CD14-positive monocyte (primary cell): ENCODE data around the gene RNF227. TPM values are rescaled to one million over a fixed set of nuclear protein-coding genes. Genes with fewer than 3 reads are reported as not detected.

Experiments
- DNase-seq, 3 donors: peaks; one replicate each; pipeline ENCODE4 v3.0.0-alpha.2; 2011 to 2022
- H2AFZ ChIP-seq: 2 replicates; pipeline ENCODE4 v1.6.0; 2012; ENCODE audit warnings: mild to moderate bottlenecking, low read depth, low read length, inconsistent platforms; ENCODE audit not compliant: insufficient read depth, poor library complexity, severe bottlenecking
- H3K27ac ChIP-seq, 2 donors: 1 replicate in 1 of 2; 2 replicates in 1 of 2; pipeline ENCODE4 v1.5.1; 2012 to 2013; ENCODE audit warnings: low read length in 2 of 2, control low read depth in 1 of 2, inconsistent platforms in 1 of 2, low read depth in 1 of 2, mild to moderate bottlenecking in 1 of 2
- H3K27me3 ChIP-seq, 2 donors: one replicate each; pipeline versions ENCODE4 v1.6.0 to v1.6.1; 2011 to 2013; ENCODE audit warnings: low read length in 2 of 2; ENCODE audit not compliant: control insufficient read depth in 2 of 2, insufficient read depth in 2 of 2
- H3K36me3 ChIP-seq, 2 donors: replicated peaks in 1 of 2; 1 replicate in 1 of 2; 2 replicates in 1 of 2; pipeline versions ENCODE4 v1.5.1 to v1.6.1; 2012 to 2013; ENCODE audit warnings: low read length in 2 of 2, control low read depth in 1 of 2, inconsistent platforms in 1 of 2, mild to moderate bottlenecking in 1 of 2; ENCODE audit not compliant: insufficient read depth in 2 of 2, control insufficient read depth in 1 of 2
- H3K4me1 ChIP-seq, 2 donors: 1 replicate in 1 of 2; 2 replicates in 1 of 2; pipeline versions ENCODE4 v1.5.1 to v1.6.1; 2012 to 2013; ENCODE audit warnings: low read length in 2 of 2, control low read depth in 1 of 2, inconsistent platforms in 1 of 2, mild to moderate bottlenecking in 1 of 2, moderate library complexity in 1 of 2; ENCODE audit not compliant: insufficient read depth in 2 of 2, control insufficient read depth in 1 of 2
- H3K4me2 ChIP-seq: replicated peaks from 2 replicates; pipeline ENCODE3; 2012; ENCODE audit warnings: low read length, moderate library complexity, mild to moderate bottlenecking; ENCODE audit not compliant: poor library complexity, severe bottlenecking; ENCODE audit errors: extremely low read depth
- H3K4me3 ChIP-seq, 3 experiments: fragments of 200-600 bp in 1 of 3; sonication (generic) in 1 of 3; replicated peaks in 1 of 3; 1 replicate in 2 of 3; 2 replicates in 1 of 3; pipeline ENCODE4 v1.5.1; 2011 to 2013; ENCODE audit warnings: low read length in 3 of 3, mild to moderate bottlenecking in 3 of 3, control low read depth in 2 of 3, low read depth in 2 of 3, inconsistent platforms in 1 of 3, moderate library complexity in 1 of 3
- H3K79me2 ChIP-seq: 2 replicates; pipeline ENCODE4 v1.6.0; 2012; ENCODE audit warnings: mild to moderate bottlenecking, control low read depth, inconsistent platforms, low read length, moderate library complexity; ENCODE audit not compliant: insufficient read depth
- H3K9ac ChIP-seq: 2 replicates; pipeline ENCODE4 v1.6.0; 2017; ENCODE audit warnings: low read length, mild to moderate bottlenecking; ENCODE audit not compliant: insufficient read depth, poor library complexity, severe bottlenecking
- H3K9me3 ChIP-seq, 2 donors: replicated peaks in 1 of 2; 1 replicate in 1 of 2; 2 replicates in 1 of 2; pipeline versions ENCODE4 v1.5.1 to v1.6.1; 2012 to 2013; ENCODE audit warnings: low read length in 2 of 2, control low read depth in 1 of 2; ENCODE audit not compliant: control insufficient read depth in 1 of 2, insufficient read depth in 1 of 2
- H4K20me1 ChIP-seq: 2 replicates; pipeline ENCODE4 v1.6.0; 2012; ENCODE audit warnings: mild to moderate bottlenecking, low read length, control low read depth, moderate library complexity; ENCODE audit not compliant: insufficient read depth
- H3K27ac Mint-ChIP-seq, 7 donors: one replicate each; pipeline ENCODE4 v1.8.0; 2020; ENCODE audit warnings: mild to moderate bottlenecking in 7 of 7, mixed read lengths in 7 of 7, moderate library complexity in 6 of 7, inconsistent platforms in 2 of 7
- H3K27me3 Mint-ChIP-seq, 3 donors: one replicate each; pipeline ENCODE4 v1.8.0; 2021 to 2022; ENCODE audit warnings: low read depth in 3 of 3, mild to moderate bottlenecking in 3 of 3, mixed read lengths in 3 of 3, moderate library complexity in 3 of 3, inconsistent platforms in 1 of 3
- H3K36me3 Mint-ChIP-seq, 2 donors: one replicate each; pipeline ENCODE4 v1.8.0; 2020; ENCODE audit warnings: mixed read lengths in 2 of 2, inconsistent platforms in 1 of 2, mild to moderate bottlenecking in 1 of 2
- H3K4me1 Mint-ChIP-seq: one replicate; pipeline ENCODE4 v1.8.0; 2020; ENCODE audit warnings: mild to moderate bottlenecking, mixed read lengths
- H3K4me3 Mint-ChIP-seq, 2 donors: one replicate each; pipeline ENCODE4 v1.8.0; 2020; ENCODE audit warnings: mild to moderate bottlenecking in 2 of 2, mixed read lengths in 2 of 2, moderate library complexity in 1 of 2
- H3K9me3 Mint-ChIP-seq, 7 donors: one replicate each; pipeline ENCODE4 v1.8.0; 2020 to 2022; ENCODE audit warnings: mixed read lengths in 7 of 7, mild to moderate bottlenecking in 6 of 7, moderate library complexity in 6 of 7, inconsistent platforms in 2 of 7
- CTCF ChIP-seq: fragments of 200-600 bp; IDR thresholded peaks from one replicate; pipeline ENCODE4 v1.8.0; 2022; ENCODE audit warnings: antibody characterized with exemption, mild to moderate bottlenecking
- WGBS: methylation state at CpG from one replicate; pipeline ENCODE4 v1.1.5; 2013; ENCODE audit warnings: missing lambda C conversion rate; ENCODE audit not compliant: insufficient coverage; 5-methylcytosine and 5-hydroxymethylcytosine counted together
- intact Hi-C, 2 donors: fragments of 100-400 bp; cut with micrococcal nuclease; formaldehyde crosslinking; loops; one replicate each; pipeline versions ENCODE4 v1.15.0 to v1.15.1; 2023
- polyA minus RNA-seq: library from RNA; depleted of rRNA, polyadenylated mRNA; stranded (reverse); fragments of >200 nt; gene quantifications from 2 replicates; pipeline ENCODE4 v1.2.3, GENCODE V29; 2012
- polyA plus RNA-seq, 3 donors: library from polyadenylated mRNA; depleted of rRNA in 1 of 3; unstranded in 2 of 3; stranded (reverse) in 1 of 3; fragments of 300-500 nt in 2 of 3; fragments of >200 nt in 1 of 3; fragmentation: Illumina TruSeq in 2 of 3; gene quantifications; 1 replicate in 2 of 3; 2 replicates in 1 of 3; pipeline ENCODE4 v1.2.3, GENCODE V29; 2012 to 2021
- total RNA-seq, 12 experiments: library from RNA in 1 of 12; stranded (reverse) in 1 of 12; fragments of 120-200 nt in 1 of 12; gene quantifications; one replicate each; pipeline ENCODE4 v1.2.4 and lab custom pipeline; 2013 to 2026; ENCODE audit warnings: mixed read lengths in 6 of 12, inconsistent platforms in 1 of 12

Gene RNF227
- total RNA-seq (2013), result 2.3 TPM
- polyA plus RNA-seq (1 to 10 TPM in 2 of 3 donors, under 1 TPM in 1; 0.59 to 6.7 (median 1.3) TPM), polyA minus RNA-seq (2.2 and 3.6 TPM in 2 replicates), total RNA-seq (lab: John Stamatoyannopoulos, UW) (2.1 to 8.2 (median 3.5) reads per million in 11 experiments)

GRCh38 chr17:7915611-7916384 lies at the start of gene RNF227:
Gene RNF227, minus strand, starts transcription at chr17:7916289. Its CDS starts 94 bp downstream, at chr17:7916195.
- peaks cover 23 to 32% of the 10 kb centered on the region in 2 donors for H3K4me1 ChIP-seq
- Mint-ChIP-seq H3K27ac (peak within 1 kb of the TSS; percentile 83 to 96 (median 94)), H3K4me1 (peaks cover 39% of the 10 kb centered on the region), H3K27me3 (peaks cover 0 to 3% (median 1%) of the 10 kb centered on the region in 3 donors), H3K36me3 (peaks cover 12 to 14% of the 10 kb centered on the region in 2 donors), H3K9me3 (no peaks in the 10 kb centered on the region), H3K4me3 (peak within 1 kb of the TSS; percentile 86 to 89)
- peak within 1 kb of the TSS; percentile 85 for H2AFZ ChIP-seq
- peaks cover 6% of the 10 kb centered on the region for H4K20me1 ChIP-seq
- H3K27ac ChIP-seq, result peak within 1 kb of the TSS; percentile 81 to 87
- H3K36me3 ChIP-seq, result peaks cover 13 to 17% of the 10 kb centered on the region in 2 donors
- no peak for TF ChIP-seq CTCF
- peaks cover 9% of the 10 kb centered on the region for H3K79me2 ChIP-seq
- under 1% methylated on average over 92 of the region's 100 CpGs for WGBS
- no peaks in the 10 kb centered on the region for H3K9me3 ChIP-seq
- H3K4me3 ChIP-seq, result peak within 1 kb of the TSS; percentile 27 to 66 (median 34)
- H3K27me3 ChIP-seq, result no peaks in the 10 kb centered on the region
- DNase-seq, result peak; percentile 71 to 88 (median 79)
- peak within 1 kb of the TSS; percentile 64 for H3K9ac ChIP-seq
- intact Hi-C loops, result loop anchor here (2.0 kb wide), 1 partner anchor 141 kb away; no protein-coding TSS in a partner anchor
- peak within 1 kb of the TSS; percentile 77 for H3K4me2 ChIP-seq

GRCh38 chr17:7961421-7961820 lies 45.3 kb upstream of the RNF227 start:
- no peaks in the 10 kb centered on the region for H3K36me3 Mint-ChIP-seq
- TF ChIP-seq CTCF, result no peak

More at GRCh38 chr17:7961421-7961820, 45.3 kb upstream of the RNF227 start:
- no peak overlapping the region for H3K27ac Mint-ChIP-seq
- Histone ChIP-seq H4K20me1 (no peaks in the 10 kb centered on the region), H3K27ac (no peak overlapping the region), H3K4me3 (no peak overlapping the region), H3K79me2 (no peaks in the 10 kb centered on the region), H3K9ac (no peak overlapping the region), H3K36me3 (no peaks in the 10 kb centered on the region), H2AFZ (no peak overlapping the region), H3K4me1 (peaks cover 8 to 13% of the 10 kb centered on the region in 2 donors), H3K9me3 (no peaks in the 10 kb centered on the region), H3K4me2 (no peak overlapping the region), H3K27me3 (no peaks in the 10 kb centered on the region)
- no peak overlapping the region for H3K4me3 Mint-ChIP-seq
- intact Hi-C loops, result no loop called here
- WGBS, result 14% methylated on average over 1 of the region's 2 CpGs
- no peaks in the 10 kb centered on the region for H3K9me3 Mint-ChIP-seq
- H3K27me3 Mint-ChIP-seq, result no peaks in the 10 kb centered on the region
- peaks cover 16% of the 10 kb centered on the region for H3K4me1 Mint-ChIP-seq
- no peak for DNase-seq
